SK-N-MC (cell line): ENCODE data around the gene LSM4.

ENCODE experiments used
- EZH2 ChIP-seq: fragments of 200-600 bp; sonication (generic); IDR thresholded peaks from one replicate; pipeline ENCODE4 v1.6.1; 2017; ENCODE audit warnings: antibody characterized with exemption
- POLR2AphosphoS5 ChIP-seq: IDR thresholded peaks from 2 replicates; pipeline ENCODE4 v1.6.1; 2012; ENCODE audit warnings: mild to moderate bottlenecking, low read depth, low read length, borderline replicate concordance

GRCh38 chr19:18287836-18288772, 34.8 kb downstream of the LSM4 start:
- TF ChIP-seq EZH2 (no peak), POLR2AphosphoS5 (no peak)
